Choroid plexus epithelial cell (primary cell): Measurements from ENCODE around the gene ADAMTS20.
A peak's percentile ranks its signal among the peaks of the same experiment; 100 is the strongest.

Experiments used
- DNase-seq: peaks from one replicate; pipeline ENCODE4 v3.0.0-alpha.2; 2010; ENCODE audit warnings: low read depth
- H3K4me3 ChIP-seq: 2 replicates; pipeline ENCODE4 v1.5.1; 2011; ENCODE audit warnings: low read depth, mild to moderate bottlenecking, control low read depth, low read length, moderate library complexity
- CTCF ChIP-seq: conservative IDR thresholded peaks from 2 replicates; pipeline ENCODE4 v1.5.1; 2011; ENCODE audit warnings: low read depth, mild to moderate bottlenecking, control low read depth, inconsistent platforms, low read length, moderate library complexity

The ADAMTS20 gene

GRCh38 chr12:43580601-43581000 is 28.6 kb upstream of the ADAMTS20 start:
- DNase-seq: no peak
- H3K4me3 ChIP-seq: no peak overlapping the region
- TF ChIP-seq CTCF: no peak

GRCh38 chr12:43579206-43579605 is 27.2 kb upstream of the ADAMTS20 start:
- DNase-seq: peak; percentile 4
- TF ChIP-seq CTCF: no peak

GRCh38 chr12:43578782-43579181 is 26.8 kb upstream of the ADAMTS20 start:
- no peak for TF ChIP-seq CTCF
- DNase-seq: peak; percentile 10
- H3K4me3 ChIP-seq: no peak overlapping the region

More at GRCh38 chr12:43579206-43579605, 27.2 kb upstream of the ADAMTS20 start:
- H3K4me3 ChIP-seq: no peak overlapping the region

GRCh38 chr12:43577381-43577780 is 25.4 kb upstream of the ADAMTS20 start:
- no peak for DNase-seq
- TF ChIP-seq CTCF: no peak
- H3K4me3 ChIP-seq: no peak overlapping the region

GRCh38 chr12:43576162-43576561 is 24.2 kb upstream of the ADAMTS20 start:
- TF ChIP-seq CTCF: no peak
- no peak overlapping the region for H3K4me3 ChIP-seq
- DNase-seq: no peak

- no peak overlapping the region for H3K4me3 ChIP-seq
- DNase-seq: no peak
- TF ChIP-seq CTCF: no peak
These were observed 19.9 kb upstream of the ADAMTS20 start for GRCh38 chr12:43571885-43572284.

- TF ChIP-seq CTCF: no peak
- H3K4me3 ChIP-seq: no peak overlapping the region
- DNase-seq: no peak
These were observed 4.1 kb upstream of the ADAMTS20 start for GRCh38 chr12:43556057-43556456.
